Lower leg skin (tissue), 3 donors: ENCODE results near the gene JMJD4.

Experiments used
- POLR2A ChIP-seq, 2 donors: fragments of 450-650 bp; IDR thresholded peaks; one replicate each; pipeline ENCODE4 v1.6.1; 2016 to 2017; ENCODE audit warnings: antibody characterized with exemption in 2 of 2, mild to moderate bottlenecking in 1 of 2, moderate library complexity in 1 of 2
- TF ChIP-seq, protein P1 (sequence below), 3 donors: fragments of 450-650 bp; IDR thresholded peaks; one replicate each; pipeline ENCODE4 v1.5.1; 2016; ENCODE audit warnings: antibody characterized with exemption in 3 of 3, mild to moderate bottlenecking in 3 of 3, moderate library complexity in 2 of 3

DNA sequence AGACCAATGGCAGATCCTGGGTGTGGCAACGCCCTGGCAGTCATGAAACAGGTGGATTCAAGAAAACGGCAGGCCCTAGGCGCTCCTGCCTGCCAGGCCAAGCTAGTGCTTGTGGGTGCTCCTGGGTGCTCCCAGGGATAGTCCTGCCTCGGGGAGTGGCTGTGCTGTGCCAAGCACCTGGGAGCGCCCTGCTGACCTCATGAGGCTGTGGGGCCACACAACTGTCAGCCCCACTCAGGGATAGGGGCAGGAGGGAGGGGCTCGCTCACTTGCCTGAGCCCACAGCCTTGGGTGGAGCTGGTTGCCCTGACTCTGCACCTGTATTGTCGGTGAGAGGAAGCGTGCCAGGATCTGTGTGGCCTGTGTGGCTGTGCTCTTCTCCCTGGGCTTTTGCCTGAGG is 9.6 kb upstream of the JMJD4 start:
- TF ChIP-seq, protein P1, sequence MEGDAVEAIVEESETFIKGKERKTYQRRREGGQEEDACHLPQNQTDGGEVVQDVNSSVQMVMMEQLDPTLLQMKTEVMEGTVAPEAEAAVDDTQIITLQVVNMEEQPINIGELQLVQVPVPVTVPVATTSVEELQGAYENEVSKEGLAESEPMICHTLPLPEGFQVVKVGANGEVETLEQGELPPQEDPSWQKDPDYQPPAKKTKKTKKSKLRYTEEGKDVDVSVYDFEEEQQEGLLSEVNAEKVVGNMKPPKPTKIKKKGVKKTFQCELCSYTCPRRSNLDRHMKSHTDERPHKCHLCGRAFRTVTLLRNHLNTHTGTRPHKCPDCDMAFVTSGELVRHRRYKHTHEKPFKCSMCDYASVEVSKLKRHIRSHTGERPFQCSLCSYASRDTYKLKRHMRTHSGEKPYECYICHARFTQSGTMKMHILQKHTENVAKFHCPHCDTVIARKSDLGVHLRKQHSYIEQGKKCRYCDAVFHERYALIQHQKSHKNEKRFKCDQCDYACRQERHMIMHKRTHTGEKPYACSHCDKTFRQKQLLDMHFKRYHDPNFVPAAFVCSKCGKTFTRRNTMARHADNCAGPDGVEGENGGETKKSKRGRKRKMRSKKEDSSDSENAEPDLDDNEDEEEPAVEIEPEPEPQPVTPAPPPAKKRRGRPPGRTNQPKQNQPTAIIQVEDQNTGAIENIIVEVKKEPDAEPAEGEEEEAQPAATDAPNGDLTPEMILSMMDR (IDR thresholded peaks at IDR 0.05) = no peak
- TF ChIP-seq POLR2A (IDR thresholded peaks at IDR 0.05) = no peak
